ENCODE data around the gene SLC25A21.

The SLC25A21 gene

GRCh38 chr14:36859119-36859518 lies 313.3 kb downstream of the SLC25A21 start:
- H3K4me2 ChIP-seq (ENCODE audit: low read length), result no peak overlapping the region
- H3K79me2 ChIP-seq (ENCODE audit: control insufficient read depth, low read length), result no peaks in the 10 kb centered on the region
- no peaks in the 10 kb centered on the region for H3F3A ChIP-seq (ENCODE audit: control insufficient read depth, insufficient read depth)
- no peak overlapping the region for H3K27ac ChIP-seq (ENCODE audit: low read depth, low read length)
- no peaks in the 10 kb centered on the region for H3K27me3 ChIP-seq (ENCODE audit: control insufficient read depth, low read length)
- H3K36me3 ChIP-seq (ENCODE audit: control insufficient read depth, low read length), result no peaks in the 10 kb centered on the region
- no peaks in the 10 kb centered on the region for H3K4me1 ChIP-seq (ENCODE audit: control insufficient read depth, low read length)
- no peak for TF ChIP-seq EZH2phosphoT487 (IDR thresholded peaks at IDR 0.05; ENCODE audit: borderline replicate concordance, low read length)
- no peak for TF ChIP-seq CTCF (IDR thresholded peaks at IDR 0.05; ENCODE audit: low read depth, low read length, poor library complexity, severe bottlenecking)
- H3K9me3 ChIP-seq (ENCODE audit: control insufficient read depth, insufficient read depth, low read length), result no peaks in the 10 kb centered on the region
- H3K4me3 ChIP-seq (ENCODE audit: low read length), result no peak overlapping the region
- H4K20me1 ChIP-seq (ENCODE audit: control insufficient read depth, insufficient read depth, low read depth, low read length), result no peaks in the 10 kb centered on the region
- no peaks in the 10 kb centered on the region for H3K9me2 ChIP-seq (replicated peaks; ENCODE audit: control insufficient read depth, low read length)

- Histone ChIP-seq H3K79me2 (ENCODE audit: control insufficient read depth, low read length) (no peaks in the 10 kb centered on the region), H3K9me2 (replicated peaks; ENCODE audit: control insufficient read depth, low read length) (no peaks in the 10 kb centered on the region), H3K27me3 (ENCODE audit: control insufficient read depth, low read length) (no peaks in the 10 kb centered on the region), H3F3A (ENCODE audit: control insufficient read depth, insufficient read depth) (no peaks in the 10 kb centered on the region), H3K4me2 (ENCODE audit: low read length) (no peak overlapping the region), H3K36me3 (ENCODE audit: control insufficient read depth, low read length) (no peaks in the 10 kb centered on the region), H3K27ac (ENCODE audit: low read depth, low read length) (no peak overlapping the region), H3K9me3 (ENCODE audit: control insufficient read depth, insufficient read depth, low read length) (no peaks in the 10 kb centered on the region), H4K20me1 (ENCODE audit: control insufficient read depth, insufficient read depth, low read depth, low read length) (no peaks in the 10 kb centered on the region), H3K4me3 (ENCODE audit: low read length) (no peak overlapping the region), H3K4me1 (ENCODE audit: control insufficient read depth, low read length) (no peaks in the 10 kb centered on the region)
- TF ChIP-seq EZH2phosphoT487 (IDR thresholded peaks at IDR 0.05; ENCODE audit: borderline replicate concordance, low read length), result no peak
- TF ChIP-seq CTCF (IDR thresholded peaks at IDR 0.05; ENCODE audit: low read depth, low read length, poor library complexity, severe bottlenecking), result no peak
These were observed 314.5 kb downstream of the SLC25A21 start for GRCh38 chr14:36857842-36858445.

- Histone ChIP-seq H3K9me3 (ENCODE audit: control insufficient read depth, insufficient read depth, low read length) (no peaks in the 10 kb centered on the region), H3K27me3 (ENCODE audit: control insufficient read depth, low read length) (no peaks in the 10 kb centered on the region), H3F3A (ENCODE audit: control insufficient read depth, insufficient read depth) (no peaks in the 10 kb centered on the region), H3K4me3 (ENCODE audit: low read length) (no peak overlapping the region), H4K20me1 (ENCODE audit: control insufficient read depth, insufficient read depth, low read depth, low read length) (no peaks in the 10 kb centered on the region), H3K4me1 (ENCODE audit: control insufficient read depth, low read length) (no peaks in the 10 kb centered on the region), H3K36me3 (ENCODE audit: control insufficient read depth, low read length) (no peaks in the 10 kb centered on the region), H3K79me2 (ENCODE audit: control insufficient read depth, low read length) (no peaks in the 10 kb centered on the region), H3K27ac (ENCODE audit: low read depth, low read length) (no peak overlapping the region), H3K9me2 (replicated peaks; ENCODE audit: control insufficient read depth, low read length) (no peaks in the 10 kb centered on the region), H3K4me2 (ENCODE audit: low read length) (no peak overlapping the region)
- TF ChIP-seq CTCF (IDR thresholded peaks at IDR 0.05; ENCODE audit: low read depth, low read length, poor library complexity, severe bottlenecking), result no peak
- TF ChIP-seq EZH2phosphoT487 (IDR thresholded peaks at IDR 0.05; ENCODE audit: borderline replicate concordance, low read length), result no peak
These were observed 315.3 kb downstream of the SLC25A21 start for GRCh38 chr14:36857136-36857535.

Data from DOHH2 (cell line).